GM12878 (cell line): ENCODE results near the gene AOAH.

ENCODE experiments used
- ELK1 ChIP-seq: IDR thresholded peaks from 2 replicates; pipeline ENCODE4 v1.6.1; 2012; ENCODE audit warnings: low read depth, low read length, improper control_type of control experiment
- EZH2 ChIP-seq: IDR thresholded peaks from 2 replicates; pipeline ENCODE4 v1.6.1; 2012; ENCODE audit warnings: low read depth, mild to moderate bottlenecking, control low read depth, inconsistent platforms, low read length, borderline replicate concordance; ENCODE audit not compliant: control insufficient read depth
- GABPA ChIP-seq: IDR thresholded peaks from 2 replicates; pipeline ENCODE4 v1.6.1; 2014; ENCODE audit warnings: antibody characterized with exemption, low read depth, mild to moderate bottlenecking, inconsistent platforms
- HCFC1 ChIP-seq: fragments of 150-350 bp; IDR thresholded peaks from 2 replicates; pipeline ENCODE4 v1.6.1; 2014; ENCODE audit warnings: low read length
- HDAC2 ChIP-seq: fragments of 200-600 bp; sonication (generic); IDR thresholded peaks from 2 replicates; pipeline ENCODE4 v1.6.1; 2017
- HDAC6 ChIP-seq: fragments of 200-600 bp; sonication (generic); IDR thresholded peaks from one replicate; pipeline ENCODE4 v1.8.0; 2017; ENCODE audit warnings: antibody characterized with exemption; ENCODE audit not compliant: unreplicated experiment
- RBBP5 ChIP-seq: fragments of 200-600 bp; sonication (generic); conservative IDR thresholded peaks from 2 replicates; pipeline ENCODE4 v1.6.1; 2016
- REST ChIP-seq: IDR thresholded peaks from 2 replicates; pipeline ENCODE4 v1.6.1; 2012; ENCODE audit warnings: mild to moderate bottlenecking, low read depth, low read length
- SIN3A ChIP-seq: IDR thresholded peaks from 2 replicates; pipeline ENCODE4 v1.6.1; 2012; ENCODE audit warnings: low read depth, low read length, improper control_type of control experiment
- SPI1 ChIP-seq: IDR thresholded peaks from 2 replicates; pipeline ENCODE4 v1.6.1; 2011; ENCODE audit warnings: low read depth, mild to moderate bottlenecking, low read length, moderate library complexity, borderline replicate concordance; ENCODE audit not compliant: insufficient read depth
- TAF1 ChIP-seq: IDR thresholded peaks from 2 replicates; pipeline ENCODE4 v1.6.1; 2011; ENCODE audit warnings: mild to moderate bottlenecking, low read depth, low read length, borderline replicate concordance

- no peak for TF ChIP-seq SPI1
- TF ChIP-seq HDAC6: no peak
- TF ChIP-seq REST: no peak
- TF ChIP-seq ELK1: no peak
- no peak for TF ChIP-seq SIN3A
- TF ChIP-seq TAF1: no peak
- no peak for TF ChIP-seq HCFC1
- no peak for TF ChIP-seq GABPA
- no peak for TF ChIP-seq RBBP5
- no peak for TF ChIP-seq EZH2
- TF ChIP-seq HDAC2: no peak
These were observed 118.8 kb downstream of the AOAH start for GRCh38 chr7:36605261-36606051.
